AG04449 (cell line): ENCODE measurements around the gene UNC79.

Source experiments
- CTCF ChIA-PET: fragments of 350-600 bp; formaldehyde crosslinking; extraction: SDS; loops from one replicate; lab custom pipeline; 2021; ENCODE audit warnings: antibody characterized with exemption; lab: Yijun Ruan, JAX
- POLR2A ChIA-PET: fragments of 400-600, 350-600 bp; formaldehyde crosslinking; extraction: SDS; loops from one replicate; lab custom pipeline; 2020; ENCODE audit warnings: antibody characterized with exemption, inconsistent platforms; lab: Yijun Ruan, JAX
- DNase-seq: peaks from one replicate; pipeline ENCODE4 v3.0.0-alpha.2; 2010; ENCODE audit warnings: low read depth, low spot score
- H3K4me3 ChIP-seq: 2 replicates; pipeline ENCODE4 v1.5.1; 2011; ENCODE audit warnings: low read depth, mild to moderate bottlenecking, control low read depth, low read length
- CTCF ChIP-seq: IDR thresholded peaks from one replicate; pipeline ENCODE4 v1.5.1; 2011; ENCODE audit warnings: mild to moderate bottlenecking, moderate library complexity, low read length, control low read depth, inconsistent platforms; ENCODE audit not compliant: insufficient read depth; ENCODE audit errors: missing control alignments

The UNC79 gene

GRCh38 chr14:93645200-93645599 is 214.5 kb downstream of the UNC79 start:
- ChIA-PET POLR2A (no interaction called here), CTCF (interaction anchor here (1.7 kb wide), 1 partner anchor 10 kb away, joined by 6 read pairs; no protein-coding TSS in a partner anchor)

GRCh38 chr14:93648440-93649168 is 217.9 kb downstream of the UNC79 start:
- no peak overlapping the region for H3K4me3 ChIP-seq
- ChIA-PET CTCF (no interaction called here), POLR2A (no interaction called here)
- no peak for DNase-seq
- peak; percentile 9 for TF ChIP-seq CTCF

More at GRCh38 chr14:93645200-93645599, 214.5 kb downstream of the UNC79 start:
- H3K4me3 ChIP-seq, result no peak overlapping the region
- TF ChIP-seq CTCF, result no peak
- DNase-seq, result no peak

GRCh38 chr14:93654599-93654998 is 223.9 kb downstream of the UNC79 start:
- H3K4me3 ChIP-seq, result no peak overlapping the region
- ChIA-PET CTCF (interaction anchor here (0.6 to 3.4 kb wide), 12 partner anchors 9 to 482 kb away, joined by 3 to 17 read pairs (median 6); no protein-coding TSS in a partner anchor), POLR2A (no interaction called here)
- no peak for TF ChIP-seq CTCF
- DNase-seq, result no peak

GRCh38 chr14:93655078-93655750 is 224.5 kb downstream of the UNC79 start:
- peak; percentile 3 for DNase-seq
- peak; percentile 27 for TF ChIP-seq CTCF
- H3K4me3 ChIP-seq, result no peak overlapping the region
- POLR2A ChIA-PET, result no interaction called here
- CTCF ChIA-PET, result interaction anchor here (0.7 to 3.4 kb wide), 14 partner anchors 9 to 487 kb away, joined by 3 to 17 read pairs (median 6); no protein-coding TSS in a partner anchor

GRCh38 chr14:93657875-93658274 is 227.1 kb downstream of the UNC79 start:
- no peak for TF ChIP-seq CTCF
- POLR2A ChIA-PET, result no interaction called here
- DNase-seq, result no peak
- no peak overlapping the region for H3K4me3 ChIP-seq
- CTCF ChIA-PET, result no interaction called here

- ChIA-PET CTCF (no interaction called here), POLR2A (no interaction called here)
- DNase-seq, result no peak
- no peak overlapping the region for H3K4me3 ChIP-seq
- TF ChIP-seq CTCF, result no peak
Measured at GRCh38 chr14:93663317-93663716, 232.6 kb downstream of the UNC79 start.
